OCI-LY1 (cell line): ENCODE measurements around the gene KRT17.
"Not testable (repeated sequence)": the region's sequence is repeated elsewhere in the genome, so short reads cannot be mapped to it uniquely, and the experiment has no call there.

Source experiments
- EZH2 ChIP-seq: fragments of 200-600 bp; sonication (generic), shearing (Covaris generic); IDR thresholded peaks from 2 replicates; pipeline ENCODE4 v1.8.0; 2017; ENCODE audit warnings: borderline replicate concordance, mixed run types, mild to moderate bottlenecking, antibody characterized with exemption, low read length, moderate library complexity, mixed read lengths
- TF ChIP-seq, protein P1 (sequence below): fragments of 200-600 bp; sonication (generic), shearing (Covaris generic); IDR thresholded peaks from 2 replicates; pipeline ENCODE4 v1.5.1; 2017; ENCODE audit warnings: mild to moderate bottlenecking, antibody characterized with exemption, low read length, moderate library complexity, mixed read lengths

DNA sequence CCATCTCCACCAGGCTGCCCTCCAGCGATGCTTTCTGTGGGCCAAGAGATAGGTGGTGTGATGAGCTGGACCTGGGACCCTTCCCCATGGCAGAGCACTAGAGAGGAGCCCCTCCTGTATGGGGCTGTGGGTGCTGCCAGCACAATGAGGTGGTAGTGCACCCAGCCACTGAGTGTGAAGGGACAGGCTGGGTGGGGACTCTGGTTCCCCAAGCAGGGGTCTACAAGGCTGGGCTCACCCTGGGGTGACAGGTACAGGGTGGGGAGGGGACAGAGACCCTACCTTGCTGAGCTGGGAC, 3.6 kb upstream of the KRT17 start:
- TF ChIP-seq, protein P1, sequence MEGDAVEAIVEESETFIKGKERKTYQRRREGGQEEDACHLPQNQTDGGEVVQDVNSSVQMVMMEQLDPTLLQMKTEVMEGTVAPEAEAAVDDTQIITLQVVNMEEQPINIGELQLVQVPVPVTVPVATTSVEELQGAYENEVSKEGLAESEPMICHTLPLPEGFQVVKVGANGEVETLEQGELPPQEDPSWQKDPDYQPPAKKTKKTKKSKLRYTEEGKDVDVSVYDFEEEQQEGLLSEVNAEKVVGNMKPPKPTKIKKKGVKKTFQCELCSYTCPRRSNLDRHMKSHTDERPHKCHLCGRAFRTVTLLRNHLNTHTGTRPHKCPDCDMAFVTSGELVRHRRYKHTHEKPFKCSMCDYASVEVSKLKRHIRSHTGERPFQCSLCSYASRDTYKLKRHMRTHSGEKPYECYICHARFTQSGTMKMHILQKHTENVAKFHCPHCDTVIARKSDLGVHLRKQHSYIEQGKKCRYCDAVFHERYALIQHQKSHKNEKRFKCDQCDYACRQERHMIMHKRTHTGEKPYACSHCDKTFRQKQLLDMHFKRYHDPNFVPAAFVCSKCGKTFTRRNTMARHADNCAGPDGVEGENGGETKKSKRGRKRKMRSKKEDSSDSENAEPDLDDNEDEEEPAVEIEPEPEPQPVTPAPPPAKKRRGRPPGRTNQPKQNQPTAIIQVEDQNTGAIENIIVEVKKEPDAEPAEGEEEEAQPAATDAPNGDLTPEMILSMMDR: not testable (repeated sequence)
- TF ChIP-seq EZH2: not testable (repeated sequence)
